Ovary (tissue), 9 donors: ENCODE measurements around the gene PTPN9. TPM values are rescaled to one million over a fixed set of nuclear protein-coding genes. Genes with fewer than 3 reads are reported as not detected.

Source experiments
- DNase-seq, 5 donors: peaks; one replicate each; pipeline ENCODE4 v3.0.0-alpha.2; 2019 to 2020
- H3K27ac ChIP-seq, 2 donors: fragments of 200-600 bp; one replicate each; pipeline versions ENCODE4 v1.5.1 to v1.8.0; 2019 to 2022
- H3K27me3 ChIP-seq: fragments of 200-600 bp; one replicate; pipeline ENCODE4 v1.8.0; 2022
- H3K36me3 ChIP-seq: fragments of 200-600 bp; sonication (generic); one replicate; pipeline ENCODE4 v1.5.1; 2019
- H3K4me1 ChIP-seq: one replicate; pipeline ENCODE4 v1.8.1; 2013; ENCODE audit warnings: mild to moderate bottlenecking, moderate library complexity; ENCODE audit not compliant: insufficient read depth
- H3K4me3 ChIP-seq: fragments of 200-600 bp; sonication (generic); one replicate; pipeline ENCODE4 v1.5.1; 2017
- H3K9me3 ChIP-seq, 2 donors: fragments of 200-600 bp in 1 of 2; sonication (generic) in 1 of 2; one replicate each; pipeline versions ENCODE4 v1.5.1 to v1.8.1; 2013 to 2019; ENCODE audit warnings: mild to moderate bottlenecking in 1 of 2, moderate library complexity in 1 of 2
- CTCF ChIP-seq, 3 donors: fragments of 450-650 bp in 2 of 3; fragments of 200-600 bp in 1 of 3; IDR thresholded peaks; one replicate each; pipeline versions ENCODE4 v1.5.1 to v1.8.0; 2016 to 2022; ENCODE audit warnings: antibody characterized with exemption in 3 of 3, mild to moderate bottlenecking in 1 of 3
- EP300 ChIP-seq: sonication (generic); formaldehyde crosslinking; IDR thresholded peaks from one replicate; pipeline ENCODE4 v1.6.1; 2017; ENCODE audit warnings: antibody characterized with exemption
- POLR2A ChIP-seq: fragments of 450-650 bp; IDR thresholded peaks from one replicate; pipeline ENCODE4 v1.6.1; 2017; ENCODE audit warnings: antibody characterized with exemption, mild to moderate bottlenecking, moderate library complexity
- WGBS, 3 donors: extraction: QIAGEN DNeasy Blood & Tissue Kit in 1 of 3; methylation state at CpG; one replicate each; pipeline versions ENCODE4 v1.1.5 to v1.1.7; 2013 to 2017; 5-methylcytosine and 5-hydroxymethylcytosine counted together
- intact Hi-C, 4 donors: fragments of 100-400 bp; cut with DNase I; formaldehyde crosslinking; loops; one replicate each; pipeline versions ENCODE4 v1.11.0 to v1.15.1; 2022 to 2023
- polyA plus RNA-seq, 2 donors: library from polyadenylated mRNA; stranded (reverse); fragments of 200-250 nt in 1 of 2; fragments of 350-450 nt in 1 of 2; fragmentation: Illumina TruSeq in 1 of 2; extraction: RNeasy Lipid Tissue Mini Kit (QIAGEN cat#74804) in 1 of 2; gene quantifications; one replicate each; pipeline ENCODE4 v1.2.3, GENCODE V29; 2013 to 2014
- total RNA-seq, 7 donors: library from RNA; depleted of rRNA in 2 of 7; stranded (reverse); fragments of >200 nt in 2 of 7; fragmentation: NEBNext Ultra II Directional in 3 of 7; extraction: Animal tissue kit (Norgen Biotek cat#: 25700) in 3 of 7; gene quantifications; one replicate each; pipeline versions ENCODE4 v1.1.0 to v1.2.4, GENCODE V29; 2016 to 2023
- donor health status: DM: no; HTN: no; CAD: no; lungs with moderate emphysema.
- donor health status: DM: no; HTN: no; CAD: no.
- donor health status: Bipolar disorder and iron deficiency.
- donor health status: DM: yes; HTN: yes; CAD: no.
- donor health status: DM: no; HTN: no; CAD: no.
- donor health status: DM: yes; HTN: yes; CAD: no.

The PTPN9 gene
- total and polyA plus RNA-seq, 9 donors: 12.2 to 34.8 (median 21.8) TPM

GRCh38 chr15:75606026-75606425 lies 26.9 kb upstream of the PTPN9 start:
- intact Hi-C loops: loop anchor here in 1 of 4 donors (10.0 kb wide), 1 partner anchor 79 kb away; no protein-coding TSS in a partner anchor
- Histone ChIP-seq H3K4me3 (no peak overlapping the region), H3K27me3 (no peaks in the 10 kb centered on the region), H3K27ac (no peak overlapping the region), H3K36me3 (no peaks in the 10 kb centered on the region), H3K9me3 (no peaks in the 10 kb centered on the region), H3K4me1 (no peaks in the 10 kb centered on the region)
- no peak for TF ChIP-seq POLR2A
- TF ChIP-seq CTCF (IDR thresholded peaks at IDR 0.05): no peak
- no peak for TF ChIP-seq EP300
- WGBS, 3 donors: 91 to 93% (median 93%) methylated on average over 8 of the region's 8 CpGs
- DNase-seq: no peak

- DNase-seq: no peak
- Histone ChIP-seq H3K4me3 (no peak overlapping the region), H3K4me1 (no peaks in the 10 kb centered on the region), H3K27me3 (no peaks in the 10 kb centered on the region), H3K27ac (no peak overlapping the region), H3K36me3 (no peaks in the 10 kb centered on the region), H3K9me3 (no peaks in the 10 kb centered on the region)
- WGBS, 3 donors: 13 to 22% (median 20%) methylated on average over 2 of the region's 2 CpGs
- TF ChIP-seq CTCF (IDR thresholded peaks at IDR 0.05) (no peak), POLR2A (no peak), EP300 (no peak)
- intact Hi-C loops: no loop called here
Observed at GRCh38 chr15:75599401-75599800, 20.3 kb upstream of the PTPN9 start.

GRCh38 chr15:75598361-75598760 lies 19.2 kb upstream of the PTPN9 start:
- no peak overlapping the region for H3K27ac ChIP-seq
- H3K9me3 ChIP-seq: no peaks in the 10 kb centered on the region
- no peaks in the 10 kb centered on the region for H3K4me1 ChIP-seq
- intact Hi-C loops: no loop called here
- no peak for DNase-seq
- H3K36me3 ChIP-seq: no peaks in the 10 kb centered on the region
- WGBS, 3 donors: 77 to 83% (median 80%) methylated on average over 4 of the region's 4 CpGs
- no peak overlapping the region for H3K4me3 ChIP-seq
- no peaks in the 10 kb centered on the region for H3K27me3 ChIP-seq
- TF ChIP-seq EP300 (no peak), CTCF (IDR thresholded peaks at IDR 0.05) (no peak), POLR2A (no peak)

- H3K4me1 ChIP-seq: no peaks in the 10 kb centered on the region
- no peaks in the 10 kb centered on the region for H3K27me3 ChIP-seq
- no peak overlapping the region for H3K27ac ChIP-seq
- no peaks in the 10 kb centered on the region for H3K36me3 ChIP-seq
- no peaks in the 10 kb centered on the region for H3K9me3 ChIP-seq
- WGBS, 3 donors: 81 to 90% (median 82%) methylated on average over 3 of the region's 3 CpGs
- no peak for DNase-seq
- intact Hi-C loops: no loop called here
- H3K4me3 ChIP-seq: no peak overlapping the region
- TF ChIP-seq POLR2A (no peak), CTCF (IDR thresholded peaks at IDR 0.05) (no peak), EP300 (no peak)
Observed at GRCh38 chr15:75597667-75598341, 18.7 kb upstream of the PTPN9 start.
